Neural progenitor cell (in vitro differentiated cells): ENCODE data around the gene TMPRSS6.

Source experiments
- EZH2 ChIP-seq: fragments of 200-600 bp; sonication (generic); IDR thresholded peaks from 2 replicates; pipeline ENCODE4 v1.6.1; 2017; ENCODE audit warnings: antibody characterized with exemption, mild to moderate bottlenecking, moderate library complexity
- TF ChIP-seq, protein P1 (sequence below): fragments of 200-600 bp; sonication (generic); IDR thresholded peaks from 2 replicates; pipeline ENCODE4 v1.5.1; 2017; ENCODE audit warnings: antibody characterized with exemption, mild to moderate bottlenecking

DNA sequence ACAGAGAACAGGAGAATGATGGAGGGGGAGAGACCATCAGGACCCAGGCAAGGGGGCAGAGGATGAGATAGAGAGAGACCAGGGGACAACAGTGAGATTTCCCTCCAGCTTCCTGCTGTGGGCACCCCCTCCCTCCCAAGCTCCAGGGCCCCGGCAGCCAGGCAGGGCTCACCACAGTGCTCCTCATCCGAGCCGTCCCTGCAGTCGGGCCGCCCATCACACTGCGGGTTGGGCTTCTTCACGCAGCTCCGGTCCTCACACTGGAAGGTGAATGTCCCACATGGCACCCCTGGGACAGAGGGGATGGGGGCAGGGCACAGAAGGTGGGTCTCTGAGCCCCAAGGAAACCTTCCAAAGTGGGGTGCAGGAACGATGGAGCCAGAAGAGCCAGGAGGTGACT is 38.8 kb downstream of the TMPRSS6 start:
- TF ChIP-seq, protein P1, sequence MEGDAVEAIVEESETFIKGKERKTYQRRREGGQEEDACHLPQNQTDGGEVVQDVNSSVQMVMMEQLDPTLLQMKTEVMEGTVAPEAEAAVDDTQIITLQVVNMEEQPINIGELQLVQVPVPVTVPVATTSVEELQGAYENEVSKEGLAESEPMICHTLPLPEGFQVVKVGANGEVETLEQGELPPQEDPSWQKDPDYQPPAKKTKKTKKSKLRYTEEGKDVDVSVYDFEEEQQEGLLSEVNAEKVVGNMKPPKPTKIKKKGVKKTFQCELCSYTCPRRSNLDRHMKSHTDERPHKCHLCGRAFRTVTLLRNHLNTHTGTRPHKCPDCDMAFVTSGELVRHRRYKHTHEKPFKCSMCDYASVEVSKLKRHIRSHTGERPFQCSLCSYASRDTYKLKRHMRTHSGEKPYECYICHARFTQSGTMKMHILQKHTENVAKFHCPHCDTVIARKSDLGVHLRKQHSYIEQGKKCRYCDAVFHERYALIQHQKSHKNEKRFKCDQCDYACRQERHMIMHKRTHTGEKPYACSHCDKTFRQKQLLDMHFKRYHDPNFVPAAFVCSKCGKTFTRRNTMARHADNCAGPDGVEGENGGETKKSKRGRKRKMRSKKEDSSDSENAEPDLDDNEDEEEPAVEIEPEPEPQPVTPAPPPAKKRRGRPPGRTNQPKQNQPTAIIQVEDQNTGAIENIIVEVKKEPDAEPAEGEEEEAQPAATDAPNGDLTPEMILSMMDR: no peak
- TF ChIP-seq EZH2: no peak
